ENCODE results near the gene RAPGEF1. TPM values are rescaled to one million over a fixed set of nuclear protein-coding genes. Genes with fewer than 3 reads are reported as not detected.

The RAPGEF1 gene
- total RNA-seq, 1 donor from 2014 or later, result 19.8 TPM

DNA sequence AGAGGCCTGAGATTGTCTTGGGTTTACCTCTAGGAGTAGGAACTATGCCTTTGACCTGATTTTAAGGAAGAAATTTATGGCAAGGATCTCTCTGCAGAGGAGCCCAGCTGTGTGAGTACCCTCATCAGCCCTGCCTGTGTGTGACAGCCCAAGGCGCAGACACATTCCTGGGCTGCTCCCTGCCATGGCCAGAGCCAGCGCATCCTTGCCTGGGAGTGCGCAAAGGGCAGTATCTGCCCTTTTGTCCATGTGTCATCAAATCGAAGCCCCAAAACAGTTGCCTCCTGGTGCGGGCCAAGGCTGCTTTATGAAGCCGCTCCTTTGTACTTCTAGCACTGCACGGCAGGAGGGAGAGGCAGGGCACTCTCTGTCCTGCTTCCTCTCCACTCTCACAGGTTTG lies 142.6 kb downstream of the RAPGEF1 start:
- Histone ChIP-seq H3K4me3 (ENCODE audit: low read length in 3 of 3) (no peak overlapping the region), H3K9me3 (ENCODE audit: control insufficient read depth in 3 of 3, low read length in 3 of 3) (no peaks in the 10 kb centered on the region), H3K36me3 (ENCODE audit: control insufficient read depth in 3 of 3, insufficient read depth in 3 of 3, low read length in 3 of 3) (peaks cover 60 to 75% (median 61%) of the 10 kb centered on the region in 3 donors), H3K27me3 (ENCODE audit: control insufficient read depth in 3 of 3, insufficient read depth in 3 of 3, low read length in 3 of 3) (no peaks in the 10 kb centered on the region), H3K27ac (ENCODE audit: low read depth, low read length) (no peak overlapping the region), H3K4me1 (ENCODE audit: control insufficient read depth in 3 of 3, insufficient read depth in 3 of 3, low read length in 3 of 3) (peaks cover 2 to 22% (median 17%) of the 10 kb centered on the region in 3 donors), H3K9ac (ENCODE audit: low read depth in 1 of 3, low read length in 3 of 3) (no peak overlapping the region)

DNA sequence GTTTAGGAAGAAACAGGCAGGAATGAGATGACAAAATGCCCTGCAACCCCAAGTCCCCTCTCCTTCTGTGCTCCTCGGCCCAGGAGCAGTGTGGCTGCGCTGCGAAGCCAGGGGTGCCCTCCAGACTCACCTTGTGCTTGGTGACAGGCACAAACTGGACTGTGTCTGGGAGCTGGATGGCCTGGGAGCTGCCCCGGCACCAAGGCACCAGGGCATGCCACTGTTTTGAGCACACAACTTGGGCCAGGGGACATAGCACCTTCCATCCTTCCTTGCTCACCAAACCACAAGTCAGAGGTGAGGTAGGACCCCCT lies 143.5 kb downstream of the RAPGEF1 start:
- Histone ChIP-seq H3K36me3 (ENCODE audit: control insufficient read depth in 3 of 3, insufficient read depth in 3 of 3, low read length in 3 of 3) (peaks cover 52 to 74% (median 58%) of the 10 kb centered on the region in 3 donors), H3K27me3 (ENCODE audit: control insufficient read depth in 3 of 3, insufficient read depth in 3 of 3, low read length in 3 of 3) (no peaks in the 10 kb centered on the region), H3K4me1 (ENCODE audit: control insufficient read depth in 3 of 3, insufficient read depth in 3 of 3, low read length in 3 of 3) (peaks cover 2 to 25% (median 19%) of the 10 kb centered on the region in 3 donors), H3K27ac (ENCODE audit: low read depth, low read length) (no peak overlapping the region), H3K9me3 (ENCODE audit: control insufficient read depth in 3 of 3, low read length in 3 of 3) (no peaks in the 10 kb centered on the region), H3K4me3 (ENCODE audit: low read length in 3 of 3) (no peak overlapping the region), H3K9ac (ENCODE audit: low read depth in 1 of 3, low read length in 3 of 3) (no peak overlapping the region)

- Histone ChIP-seq H3K27me3 (ENCODE audit: control insufficient read depth in 3 of 3, insufficient read depth in 3 of 3, low read length in 3 of 3) (no peaks in the 10 kb centered on the region), H3K9me3 (ENCODE audit: control insufficient read depth in 3 of 3, low read length in 3 of 3) (no peaks in the 10 kb centered on the region), H3K36me3 (ENCODE audit: control insufficient read depth in 3 of 3, insufficient read depth in 3 of 3, low read length in 3 of 3) (peaks cover 49 to 71% (median 59%) of the 10 kb centered on the region in 3 donors), H3K4me3 (ENCODE audit: low read length in 3 of 3) (no peak overlapping the region), H3K9ac (ENCODE audit: low read depth in 1 of 3, low read length in 3 of 3) (no peak overlapping the region), H3K27ac (ENCODE audit: low read depth, low read length) (no peak overlapping the region), H3K4me1 (ENCODE audit: control insufficient read depth in 3 of 3, insufficient read depth in 3 of 3, low read length in 3 of 3) (peaks cover 2 to 30% (median 24%) of the 10 kb centered on the region in 3 donors)
Observed at GRCh38 chr9:131595696-131596429, 144.0 kb downstream of the RAPGEF1 start.

GRCh38 chr9:131594906-131595665 lies 144.8 kb downstream of the RAPGEF1 start:
- Histone ChIP-seq H3K36me3 (ENCODE audit: control insufficient read depth in 3 of 3, insufficient read depth in 3 of 3, low read length in 3 of 3) (peaks cover 49 to 72% (median 59%) of the 10 kb centered on the region in 3 donors), H3K4me1 (ENCODE audit: control insufficient read depth in 3 of 3, insufficient read depth in 3 of 3, low read length in 3 of 3) (peaks cover 2 to 36% (median 26%) of the 10 kb centered on the region in 3 donors)

DNA sequence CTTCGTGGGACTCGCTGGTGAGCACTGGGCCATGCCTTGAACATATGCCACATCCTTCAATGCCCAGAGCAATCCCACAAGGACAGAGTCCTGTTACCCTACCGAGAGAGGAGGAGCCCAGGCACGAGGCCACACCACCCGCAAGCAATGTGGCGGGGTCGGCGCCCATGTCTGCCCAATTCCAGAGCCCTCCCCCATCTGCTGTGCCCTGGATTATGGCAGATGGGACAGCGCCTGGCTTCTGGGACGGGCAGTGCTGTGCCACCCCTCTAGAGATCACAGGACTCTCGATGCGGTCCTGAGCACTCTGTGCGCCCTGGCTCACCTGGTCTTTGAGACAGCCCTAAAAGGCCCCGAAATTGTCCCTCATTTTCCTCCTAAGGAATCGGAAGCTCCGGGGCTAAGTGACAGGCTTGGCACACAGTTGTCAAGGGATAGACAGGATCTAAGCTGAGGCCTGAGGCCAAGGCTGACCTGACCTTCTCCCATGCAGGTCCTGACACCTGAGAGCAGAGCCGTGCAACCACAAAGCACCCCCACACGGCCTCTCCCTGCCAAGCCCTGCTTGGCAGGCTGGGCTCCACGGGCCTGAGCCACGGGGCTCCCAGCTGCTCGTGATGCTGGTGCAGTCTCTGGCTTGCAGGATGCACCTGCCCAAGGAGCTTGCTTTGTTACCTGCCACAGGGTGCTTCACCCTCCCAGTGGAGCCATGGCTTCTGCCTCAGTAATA lies 145.8 kb downstream of the RAPGEF1 start:
- Histone ChIP-seq H3K9ac (ENCODE audit: low read depth in 1 of 3, low read length in 3 of 3) (peak overlapping the region in 1 of 3 donors; percentile 33), H3K4me1 (ENCODE audit: control insufficient read depth in 3 of 3, insufficient read depth in 3 of 3, low read length in 3 of 3) (peaks cover 2 to 40% (median 26%) of the 10 kb centered on the region in 3 donors), H3K4me3 (ENCODE audit: low read length in 3 of 3) (no peak overlapping the region), H3K27me3 (ENCODE audit: control insufficient read depth in 3 of 3, insufficient read depth in 3 of 3, low read length in 3 of 3) (no peaks in the 10 kb centered on the region), H3K36me3 (ENCODE audit: control insufficient read depth in 3 of 3, insufficient read depth in 3 of 3, low read length in 3 of 3) (peaks cover 52 to 79% (median 65%) of the 10 kb centered on the region in 3 donors), H3K27ac (ENCODE audit: low read depth, low read length) (peak overlapping the region; percentile 25), H3K9me3 (ENCODE audit: control insufficient read depth in 3 of 3, low read length in 3 of 3) (no peaks in the 10 kb centered on the region)

More at GRCh38 chr9:131594906-131595665, 144.8 kb downstream of the RAPGEF1 start:
- Histone ChIP-seq H3K4me3 (ENCODE audit: low read length in 3 of 3) (no peak overlapping the region), H3K27me3 (ENCODE audit: control insufficient read depth in 3 of 3, insufficient read depth in 3 of 3, low read length in 3 of 3) (no peaks in the 10 kb centered on the region), H3K27ac (ENCODE audit: low read depth, low read length) (peak overlapping the region; percentile 25), H3K9ac (ENCODE audit: low read depth in 1 of 3, low read length in 3 of 3) (peak overlapping the region in 1 of 3 donors; percentile 25), H3K9me3 (ENCODE audit: control insufficient read depth in 3 of 3, low read length in 3 of 3) (no peaks in the 10 kb centered on the region)

- no peak overlapping the region for H3K4me3 ChIP-seq (ENCODE audit: low read length in 3 of 3)
- H3K9ac ChIP-seq (ENCODE audit: low read depth in 1 of 3, low read length in 3 of 3), result no peak overlapping the region
- peak overlapping the region; percentile 23 for H3K27ac ChIP-seq (ENCODE audit: low read depth, low read length)
- no peaks in the 10 kb centered on the region for H3K9me3 ChIP-seq (ENCODE audit: control insufficient read depth in 3 of 3, low read length in 3 of 3)
- H3K4me1 ChIP-seq (ENCODE audit: control insufficient read depth in 3 of 3, insufficient read depth in 3 of 3, low read length in 3 of 3), result peaks cover 2 to 40% (median 26%) of the 10 kb centered on the region in 3 donors
- H3K27me3 ChIP-seq (ENCODE audit: control insufficient read depth in 3 of 3, insufficient read depth in 3 of 3, low read length in 3 of 3), result no peaks in the 10 kb centered on the region
- H3K36me3 ChIP-seq (ENCODE audit: control insufficient read depth in 3 of 3, insufficient read depth in 3 of 3, low read length in 3 of 3), result peaks cover 56 to 83% (median 69%) of the 10 kb centered on the region in 3 donors
Observed at GRCh38 chr9:131593091-131593820, 146.6 kb downstream of the RAPGEF1 start.

DNA sequence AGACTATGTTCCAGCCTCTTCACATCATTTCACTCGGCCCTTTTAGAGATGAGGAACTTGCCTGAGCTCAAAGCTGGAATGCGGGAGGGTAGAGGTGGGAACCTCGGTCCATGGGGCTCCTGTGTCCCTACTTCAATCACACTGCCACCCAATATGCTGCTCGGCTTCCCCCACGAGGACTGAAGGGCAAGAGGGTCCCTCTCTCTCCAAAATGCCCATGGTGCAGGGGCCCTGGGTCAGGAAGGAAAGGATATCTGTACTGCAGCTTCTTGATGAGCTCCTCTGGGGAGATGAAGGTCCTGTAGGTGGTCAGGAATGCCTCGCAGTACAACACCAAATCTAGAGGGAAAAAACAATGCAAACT lies 148.0 kb downstream of the RAPGEF1 start:
- H3K27ac ChIP-seq (ENCODE audit: low read depth, low read length), result peak overlapping the region; percentile 33
- H3K9me3 ChIP-seq (ENCODE audit: control insufficient read depth in 3 of 3, low read length in 3 of 3), result no peaks in the 10 kb centered on the region
- no peak overlapping the region for H3K4me3 ChIP-seq (ENCODE audit: low read length in 3 of 3)
- peak overlapping the region in 1 of 3 donors; percentile 5 for H3K9ac ChIP-seq (ENCODE audit: low read depth in 1 of 3, low read length in 3 of 3)
- H3K4me1 ChIP-seq (ENCODE audit: control insufficient read depth in 3 of 3, insufficient read depth in 3 of 3, low read length in 3 of 3), result peaks cover 2 to 40% (median 23%) of the 10 kb centered on the region in 3 donors
- H3K36me3 ChIP-seq (ENCODE audit: control insufficient read depth in 3 of 3, insufficient read depth in 3 of 3, low read length in 3 of 3), result peaks cover 54 to 83% (median 67%) of the 10 kb centered on the region in 3 donors
- H3K27me3 ChIP-seq (ENCODE audit: control insufficient read depth in 3 of 3, insufficient read depth in 3 of 3, low read length in 3 of 3), result no peaks in the 10 kb centered on the region

DNA sequence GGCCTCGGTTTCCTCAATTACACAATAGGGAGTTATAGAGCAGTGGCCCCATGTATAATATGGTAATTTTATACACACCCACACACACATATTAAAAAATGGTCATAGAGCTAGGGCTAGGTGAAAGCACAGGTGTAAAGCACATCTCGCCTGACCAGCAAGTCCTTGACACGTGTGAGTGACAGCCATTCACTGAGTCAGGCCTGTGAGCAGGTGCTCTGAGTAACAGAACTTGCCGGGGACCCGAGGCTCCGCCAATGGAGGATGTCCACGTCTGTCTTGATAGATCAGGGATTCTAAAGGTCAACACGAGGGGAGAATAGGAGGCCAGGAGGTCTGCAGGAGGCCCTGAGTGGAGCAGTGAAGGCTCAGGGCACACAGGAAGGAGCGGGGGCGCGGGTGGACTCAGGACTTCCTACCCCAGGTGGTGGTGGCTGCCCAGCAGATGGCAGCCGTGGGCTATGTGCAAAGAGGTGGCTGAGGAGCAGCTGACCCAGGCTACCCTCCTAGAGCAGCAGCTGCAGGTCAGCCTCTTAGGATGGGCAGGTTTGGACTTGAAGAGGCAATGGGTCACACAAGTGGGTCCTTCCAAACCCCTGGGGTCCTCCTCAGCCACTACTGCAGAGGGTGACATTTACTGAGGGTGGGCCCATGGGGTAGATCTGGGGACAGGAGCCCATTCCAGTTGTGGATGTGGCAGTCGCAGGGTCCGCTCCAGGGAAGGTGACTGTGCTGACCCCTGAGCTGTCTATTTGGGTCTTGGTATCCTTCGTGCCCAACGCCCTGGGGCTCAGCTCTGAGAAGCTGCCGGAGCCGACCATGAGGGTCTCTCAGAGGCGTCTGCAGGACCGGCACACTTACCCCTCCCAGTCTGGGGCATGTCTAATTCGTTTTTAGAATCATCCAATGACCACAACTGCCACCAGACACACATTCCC lies 148.7 kb downstream of the RAPGEF1 start:
- H3K9ac ChIP-seq (ENCODE audit: low read depth in 1 of 3, low read length in 3 of 3), result peak overlapping the region; percentile 5 to 54 (median 8)
- no peak overlapping the region for H3K4me3 ChIP-seq (ENCODE audit: low read length in 3 of 3)
- H3K9me3 ChIP-seq (ENCODE audit: control insufficient read depth in 3 of 3, low read length in 3 of 3), result no peaks in the 10 kb centered on the region
- peak overlapping the region; percentile 33 for H3K27ac ChIP-seq (ENCODE audit: low read depth, low read length)
- peaks cover 48 to 77% (median 61%) of the 10 kb centered on the region in 3 donors for H3K36me3 ChIP-seq (ENCODE audit: control insufficient read depth in 3 of 3, insufficient read depth in 3 of 3, low read length in 3 of 3)
- H3K4me1 ChIP-seq (ENCODE audit: control insufficient read depth in 3 of 3, insufficient read depth in 3 of 3, low read length in 3 of 3), result peaks cover 2 to 40% (median 23%) of the 10 kb centered on the region in 3 donors
- H3K27me3 ChIP-seq (ENCODE audit: control insufficient read depth in 3 of 3, insufficient read depth in 3 of 3, low read length in 3 of 3), result no peaks in the 10 kb centered on the region
